H9 (cell line): ENCODE results near the gene FARP2. TPM values are rescaled to one million over a fixed set of nuclear protein-coding genes. Genes with fewer than 3 reads are reported as not detected.

Source experiments
- DNase-seq: peaks from one replicate; pipeline ENCODE4 v3.0.0-alpha.2; 2017
- H2AFZ ChIP-seq: one replicate; pipeline ENCODE4 v1.6.1; 2013; ENCODE audit warnings: mild to moderate bottlenecking, low read length, control low read depth, moderate library complexity
- H2AK5ac ChIP-seq: 2 replicates; pipeline ENCODE4 v1.6.1; 2013; ENCODE audit warnings: low read length, control low read depth, mixed read lengths; ENCODE audit not compliant: insufficient read length
- H2BK120ac ChIP-seq: one replicate; pipeline ENCODE4 v1.6.1; 2013; ENCODE audit warnings: low read depth, mild to moderate bottlenecking, low read length, control low read depth, inconsistent platforms; ENCODE audit not compliant: poor library complexity, severe bottlenecking
- H2BK12ac ChIP-seq: 2 replicates; pipeline ENCODE4 v1.6.1; 2013; ENCODE audit warnings: low read length, control low read depth, mixed read lengths, low read depth; ENCODE audit not compliant: insufficient read length
- H2BK15ac ChIP-seq: 2 replicates; pipeline ENCODE4 v1.6.1; 2013; ENCODE audit warnings: low read depth, low read length, control low read depth
- H2BK20ac ChIP-seq: one replicate; pipeline ENCODE4 v1.6.1; 2013; ENCODE audit warnings: low read depth, mild to moderate bottlenecking, low read length, control low read depth, inconsistent platforms; ENCODE audit not compliant: poor library complexity, severe bottlenecking
- H2BK5ac ChIP-seq: 2 replicates; pipeline ENCODE4 v1.6.1; 2013; ENCODE audit warnings: low read length, control low read depth, mixed read lengths; ENCODE audit not compliant: insufficient read length
- H3K14ac ChIP-seq: 2 replicates; pipeline ENCODE4 v1.6.1; 2013; ENCODE audit warnings: low read length, control low read depth; ENCODE audit not compliant: insufficient read depth
- H3K18ac ChIP-seq: 2 replicates; pipeline ENCODE4 v1.6.1; 2013; ENCODE audit warnings: low read depth, mild to moderate bottlenecking, mixed read lengths, low read length, control low read depth; ENCODE audit not compliant: insufficient read length
- H3K23ac ChIP-seq: 2 replicates; pipeline ENCODE4 v1.6.1; 2013; ENCODE audit warnings: low read length, control low read depth, mixed read lengths, low read depth; ENCODE audit not compliant: insufficient read length
- H3K23me2 ChIP-seq: 2 replicates; pipeline ENCODE4 v1.6.1; 2013; ENCODE audit warnings: low read depth, mild to moderate bottlenecking, mixed read lengths, low read length, control low read depth; ENCODE audit not compliant: insufficient read length, poor library complexity, severe bottlenecking
- H3K27ac ChIP-seq: 2 replicates; pipeline ENCODE4 v1.5.1; 2013; ENCODE audit warnings: low read length, control low read depth, mixed read lengths, low read depth; ENCODE audit not compliant: insufficient read length
- H3K27me3 ChIP-seq: 2 replicates; pipeline ENCODE4 v1.6.1; 2013; ENCODE audit warnings: low read length, control low read depth, inconsistent platforms; ENCODE audit not compliant: insufficient read depth
- H3K4ac ChIP-seq: 2 replicates; pipeline ENCODE4 v1.6.1; 2013; ENCODE audit warnings: low read depth, mild to moderate bottlenecking, control low read depth, inconsistent platforms, low read length, moderate library complexity
- H3K4me1 ChIP-seq: 2 replicates; pipeline ENCODE4 v1.6.1; 2013; ENCODE audit warnings: low read length, control low read depth, inconsistent platforms; ENCODE audit not compliant: insufficient read depth
- H3K4me2 ChIP-seq: 2 replicates; pipeline ENCODE4 v1.6.1; 2013; ENCODE audit warnings: low read length, control low read depth, mixed read lengths; ENCODE audit not compliant: insufficient read length, insufficient read depth
- H3K56ac ChIP-seq: 2 replicates; pipeline ENCODE4 v1.6.1; 2013; ENCODE audit warnings: low read depth, mild to moderate bottlenecking, mixed read lengths, low read length, control low read depth; ENCODE audit not compliant: insufficient read length
- H3K79me1 ChIP-seq: 2 replicates; pipeline ENCODE4 v1.6.1; 2013; ENCODE audit warnings: low read depth, mild to moderate bottlenecking, moderate library complexity, low read length, control low read depth, inconsistent platforms; ENCODE audit not compliant: insufficient read depth, poor library complexity, severe bottlenecking
- H3K79me2 ChIP-seq: 2 replicates; pipeline ENCODE4 v1.6.1; 2013; ENCODE audit warnings: low read length, control low read depth, inconsistent platforms; ENCODE audit not compliant: insufficient read depth
- H3K9ac ChIP-seq: 2 replicates; pipeline ENCODE4 v1.6.1; 2013; ENCODE audit warnings: low read length, control low read depth, mixed read lengths; ENCODE audit not compliant: insufficient read length; ENCODE audit errors: extremely low read depth
- H3K9me3 ChIP-seq: one replicate; pipeline ENCODE4 v1.6.1; 2013; ENCODE audit warnings: low read depth, low read length, inconsistent platforms; ENCODE audit not compliant: control insufficient read depth
- H3T11ph ChIP-seq: one replicate; pipeline ENCODE4 v1.6.1; 2013; ENCODE audit warnings: mild to moderate bottlenecking, low read length, control low read depth, inconsistent platforms
- H4K20me1 ChIP-seq: one replicate; pipeline ENCODE4 v1.6.1; 2013; ENCODE audit not compliant: control insufficient read depth, insufficient read length, insufficient read depth
- H4K5ac ChIP-seq: 2 replicates; pipeline ENCODE4 v1.6.1; 2013; ENCODE audit warnings: low read depth, mild to moderate bottlenecking, mixed read lengths, low read length, control low read depth; ENCODE audit not compliant: insufficient read length
- H4K8ac ChIP-seq: replicated peaks from 2 replicates; pipeline ENCODE4 v1.6.1; 2013; ENCODE audit warnings: low read length, control low read depth, mixed read lengths, low read depth; ENCODE audit not compliant: insufficient read length
- H4K91ac ChIP-seq: 2 replicates; pipeline ENCODE4 v1.6.1; 2013; ENCODE audit warnings: low read depth, mild to moderate bottlenecking, moderate library complexity, mixed read lengths, low read length, control low read depth; ENCODE audit not compliant: insufficient read length
- H3K27ac Mint-ChIP-seq, 3 experiments: 2 replicates in 2 of 3; 3 replicates in 1 of 3; pipeline ENCODE4 v1.8.0; 2020 to 2021; ENCODE audit warnings: mixed read lengths in 3 of 3, mild to moderate bottlenecking in 1 of 3, moderate library complexity in 1 of 3
- H3K27me3 Mint-ChIP-seq: 2 replicates; pipeline ENCODE4 v1.8.0; 2021; ENCODE audit warnings: low read depth, mild to moderate bottlenecking, moderate library complexity, mixed read lengths
- H3K36me3 Mint-ChIP-seq, 3 experiments: 2 replicates in 2 of 3; 3 replicates in 1 of 3; pipeline ENCODE4 v1.8.0; 2020 to 2021; ENCODE audit warnings: low read depth in 3 of 3, mixed read lengths in 3 of 3; ENCODE audit not compliant: insufficient read depth in 1 of 3
- H3K4me1 Mint-ChIP-seq, 2 experiments: 2 replicates each; pipeline ENCODE4 v1.8.0; 2020; ENCODE audit warnings: mixed read lengths in 2 of 2
- H3K4me3 Mint-ChIP-seq, 2 experiments: 2 replicates in 1 of 2; 3 replicates in 1 of 2; pipeline ENCODE4 v1.8.0; 2020 to 2021; ENCODE audit warnings: mild to moderate bottlenecking in 2 of 2, mixed read lengths in 2 of 2, moderate library complexity in 1 of 2
- H3K9me3 Mint-ChIP-seq, 2 experiments: 2 replicates in 1 of 2; 3 replicates in 1 of 2; pipeline ENCODE4 v1.8.0; 2020; ENCODE audit warnings: mild to moderate bottlenecking in 2 of 2, mixed read lengths in 2 of 2, moderate library complexity in 1 of 2
- CTCF ChIP-seq: fragments of 200-600 bp; sonication (generic); conservative IDR thresholded peaks from 3 replicates; pipeline ENCODE4 v1.8.0; 2021; ENCODE audit warnings: antibody characterized with exemption, mild to moderate bottlenecking
- WGBS: extraction: QIAGEN DNeasy Blood & Tissue Kit; methylation state at CpG from one replicate; pipeline ENCODE4 v1.1.7; 2013; ENCODE audit warnings: missing lambda C conversion rate, low lambda C conversion rate, mixed read lengths; ENCODE audit not compliant: insufficient read length; ENCODE audit errors: extremely low coverage; 5-methylcytosine and 5-hydroxymethylcytosine counted together
- total RNA-seq: library from RNA; stranded (reverse); gene quantifications from 2 replicates; pipeline ENCODE4 v1.2.1, GENCODE V29; 2021

Gene FARP2
- total RNA-seq, 1 experiment from 2014 or later = 33.9 TPM

- Histone ChIP-seq H3K9ac (peak within 1 kb of the TSS; percentile 99), H3K23ac (no peak within 1 kb of the TSS), H4K8ac (peak within 1 kb of the TSS; percentile 11), H3T11ph (no peak within 1 kb of the TSS), H2BK12ac (no peak within 1 kb of the TSS), H3K27ac (peak within 1 kb of the TSS; percentile 84), H2BK20ac (no peak within 1 kb of the TSS), H2BK15ac (no peak within 1 kb of the TSS), H2BK120ac (peak within 1 kb of the TSS; percentile 70), H4K5ac (peak within 1 kb of the TSS; percentile 84), H3K56ac (peak within 1 kb of the TSS; percentile 41), H3K23me2 (peaks cover 9% of the 10 kb centered on the region), H2BK5ac (peak within 1 kb of the TSS; percentile 81), H3K18ac (peak within 1 kb of the TSS; percentile 99), H2AK5ac (no peak within 1 kb of the TSS), H3K4me2 (peak within 1 kb of the TSS; percentile 95), H3K27me3 (no peaks in the 10 kb centered on the region), H4K20me1 (no peaks in the 10 kb centered on the region), H3K79me2 (peaks cover 72% of the 10 kb centered on the region), H3K9me3 (no peaks in the 10 kb centered on the region), H3K14ac (peak within 1 kb of the TSS; percentile 99), H2AFZ (no peak within 1 kb of the TSS), H3K4ac (no peak within 1 kb of the TSS; the same call in 1 of the 2 replicates), H4K91ac (no peak within 1 kb of the TSS), H3K4me1 (no peaks in the 10 kb centered on the region), H3K79me1 (no peaks in the 10 kb centered on the region)
- peak; percentile 52 for TF ChIP-seq CTCF
- H3K36me3 Mint-ChIP-seq = peaks cover 4 to 25% (median 20%) of the 10 kb centered on the region in 3 experiments; a peak in 6 of 7 replicates
- no peaks in the 10 kb centered on the region; a peak in 1 of 5 replicates for H3K9me3 Mint-ChIP-seq
- peak within 1 kb of the TSS; percentile 100 for H3K27ac Mint-ChIP-seq
- no CpG with 5 or more reads among the region's 73 CpGs for WGBS
- peak; percentile 99 for DNase-seq
- peak within 1 kb of the TSS; percentile 100 for H3K4me3 Mint-ChIP-seq
- H3K4me1 Mint-ChIP-seq = peaks cover 58% of the 10 kb centered on the region in 2 experiments
- H3K27me3 Mint-ChIP-seq = no peaks in the 10 kb centered on the region
Measured at GRCh38 chr2:241315093-241315878, 40.8 kb upstream of the FARP2 start, which contains the start of gene HDLBP. TSS of gene HDLBP (minus strand) at chr2:241315672. CDS start at chr2:241266869, 48,803 bp downstream.
